K562 (cell line): ENCODE data around the gene AKR1A1. TPM values are rescaled to one million over a fixed set of nuclear protein-coding genes. Genes with fewer than 3 reads are reported as not detected.

ENCODE experiments used
- ATF1 ChIP-seq, 2 experiments: fragments of 450-650 bp in 1 of 2; IDR thresholded peaks; 2 replicates each; pipeline ENCODE4 v1.6.1; 2016; ENCODE audit warnings: missing compliant biosample characterization in 1 of 2, missing genetic modification characterization in 1 of 2
- BHLHE40 ChIP-seq: IDR thresholded peaks from 2 replicates; pipeline ENCODE4 v1.6.1; 2011; ENCODE audit warnings: low read length, improper control_type of control experiment
- CBFA2T3 ChIP-seq: fragments of 450-650 bp; IDR thresholded peaks from 2 replicates; pipeline ENCODE4 v1.6.1; 2017
- CEBPB ChIP-seq: fragments of 450-650 bp; IDR thresholded peaks from 2 replicates; pipeline ENCODE4 v1.6.1; 2016; ENCODE audit warnings: missing genetic modification characterization, missing compliant biosample characterization
- CEBPG ChIP-seq, 3 experiments: fragments of 200-800 bp in 1 of 3; sonication (Bioruptor generic) in 1 of 3; sonication (generic) in 1 of 3; formaldehyde crosslinking in 1 of 3; IDR thresholded peaks in 2 of 3; conservative IDR thresholded peaks in 1 of 3; 2 replicates each; pipeline versions ENCODE4 v1.6.1 to v1.8.0; 2016 to 2022; ENCODE audit warnings: missing compliant biosample characterization in 2 of 3, missing genetic modification characterization in 2 of 3, mild to moderate bottlenecking in 1 of 3, missing genetic modification reagents in 1 of 3
- ESRRA ChIP-seq: fragments of 450-650 bp; IDR thresholded peaks from 2 replicates; pipeline ENCODE4 v1.6.1; 2014; ENCODE audit warnings: low read depth, mild to moderate bottlenecking, moderate library complexity, borderline replicate concordance
- FOXA3 ChIP-seq, 2 experiments: fragments of 450-650 bp in 1 of 2; sonication (generic) in 1 of 2; formaldehyde crosslinking; IDR thresholded peaks in 1 of 2; conservative IDR thresholded peaks in 1 of 2; 2 replicates each; pipeline versions ENCODE4 v1.4.0 to v1.8.0; 2020 to 2022; ENCODE audit warnings: mild to moderate bottlenecking in 2 of 2, missing genetic modification reagents in 1 of 2
- HMBOX1 ChIP-seq: sonication (generic); IDR thresholded peaks from 2 replicates; pipeline ENCODE4 v1.6.1; 2016
- HMGN3 ChIP-seq: IDR thresholded peaks from 2 replicates; pipeline ENCODE4 v1.6.1; 2011; ENCODE audit warnings: borderline replicate concordance, low read depth, mild to moderate bottlenecking, mixed read lengths, low read length; ENCODE audit not compliant: insufficient read length; ENCODE audit errors: extremely low read depth
- HOXB6 ChIP-seq: fragments of 250-450 bp; sonication (Bioruptor Pico); IDR thresholded peaks from 2 replicates; pipeline ENCODE4 v1.5.1; 2022; ENCODE audit warnings: mild to moderate bottlenecking, borderline replicate concordance
- NR2C2 ChIP-seq, 2 experiments: fragments of 200-800 bp in 1 of 2; sonication (Bioruptor generic) in 1 of 2; sonication (generic) in 1 of 2; formaldehyde crosslinking in 1 of 2; IDR thresholded peaks; 2 replicates each; pipeline versions ENCODE4 v1.6.1 to v1.8.0; 2016 to 2022; ENCODE audit warnings: mild to moderate bottlenecking in 1 of 2, missing compliant biosample characterization in 1 of 2, missing genetic modification characterization in 1 of 2, missing genetic modification reagents in 1 of 2
- RBM17 ChIP-seq: fragments of 200-400 bp; formaldehyde crosslinking; IDR thresholded peaks from 2 replicates; pipeline ENCODE4 v1.6.1; 2017; ENCODE audit warnings: low read depth, mild to moderate bottlenecking, low read length, borderline replicate concordance
- RCOR1 ChIP-seq, 2 experiments: IDR thresholded peaks; 2 replicates each; pipeline ENCODE4 v1.6.1; 2012; ENCODE audit warnings: low read depth in 2 of 2, low read length in 2 of 2, borderline replicate concordance in 1 of 2, improper control_type of control experiment in 1 of 2
- RNF2 ChIP-seq: sonication (generic); IDR thresholded peaks from 2 replicates; pipeline ENCODE4 v1.6.1; 2016
- SREBF2 ChIP-seq: sonication (generic); formaldehyde crosslinking; IDR thresholded peaks from 2 replicates; pipeline ENCODE4 v1.4.0; 2020; ENCODE audit warnings: mild to moderate bottlenecking, missing genetic modification reagents
- polyA plus RNA-seq, 8 experiments: library from polyadenylated mRNA; depleted of rRNA in 4 of 8; stranded (reverse) in 5 of 8; unstranded in 3 of 8; fragments of >200 nt; fragmentation: Nextera tagmentation in 2 of 8; fragmentation: Illumina TruSeq in 1 of 8; extraction: Ambion mirVana in 2 of 8; extraction: Trizol in 1 of 8; gene quantifications; 2 replicates each; pipeline versions ENCODE4 v1.2.1 to v1.2.3, GENCODE V29; 2011 to 2014; ENCODE audit warnings: inconsistent platforms in 1 of 8, missing spikeins in 1 of 8
- total RNA-seq, 7 experiments: library from RNA; depleted of rRNA in 6 of 7; stranded (reverse); fragments of >200 nt in 6 of 7; fragmentation: Illumina TruSeq in 2 of 7; extraction: Trizol in 2 of 7; gene quantifications; 2 replicates each; pipeline versions ENCODE4 v1.2.1 to v1.2.3, GENCODE V29; 2011 to 2021; ENCODE audit warnings: low replicate concordance in 1 of 7
- TF ChIP-seq, protein P1 (sequence below): fragments of 450-650 bp; IDR thresholded peaks from 2 replicates; pipeline ENCODE4 v1.6.1; 2017; ENCODE audit warnings: mild to moderate bottlenecking, moderate library complexity

Gene AKR1A1
- total and polyA plus RNA-seq, 9 of the 15 experiments (the other 6 are each of a cell fraction or from before 2014, with no cell fraction given): 68.6 to 211 (median 132) TPM

- TF ChIP-seq ATF1 (CRISPR knock-in tag; IDR thresholded peaks at IDR 0.05): no peak
- no peak for TF ChIP-seq ATF1 (tag; IDR thresholded peaks at IDR 0.05)
- TF ChIP-seq, protein P1, sequence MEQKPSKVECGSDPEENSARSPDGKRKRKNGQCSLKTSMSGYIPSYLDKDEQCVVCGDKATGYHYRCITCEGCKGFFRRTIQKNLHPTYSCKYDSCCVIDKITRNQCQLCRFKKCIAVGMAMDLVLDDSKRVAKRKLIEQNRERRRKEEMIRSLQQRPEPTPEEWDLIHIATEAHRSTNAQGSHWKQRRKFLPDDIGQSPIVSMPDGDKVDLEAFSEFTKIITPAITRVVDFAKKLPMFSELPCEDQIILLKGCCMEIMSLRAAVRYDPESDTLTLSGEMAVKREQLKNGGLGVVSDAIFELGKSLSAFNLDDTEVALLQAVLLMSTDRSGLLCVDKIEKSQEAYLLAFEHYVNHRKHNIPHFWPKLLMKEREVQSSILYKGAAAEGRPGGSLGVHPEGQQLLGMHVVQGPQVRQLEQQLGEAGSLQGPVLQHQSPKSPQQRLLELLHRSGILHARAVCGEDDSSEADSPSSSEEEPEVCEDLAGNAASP: no peak
- TF ChIP-seq RCOR1 (IDR thresholded peaks at IDR 0.05; ENCODE audit: borderline replicate concordance in 1 of 2, low read depth in 2 of 2, low read length in 2 of 2): peak in 1 of 2 experiments; percentile 77; a peak in 1 of 4 replicates
- TF ChIP-seq CEBPB (tag): peak; percentile 97
- TF ChIP-seq RNF2: peak; percentile 36; the same call in 1 of the 2 replicates
- TF ChIP-seq RBM17: no peak
- no peak for TF ChIP-seq HOXB6 (CRISPR knock-in tag)
- peak; percentile 27; the same call in 1 of the 2 replicates for TF ChIP-seq HMBOX1
- TF ChIP-seq HMGN3: no peak
- 0 out of 2 replicates have a peak, but pooled peaks have one; percentile 39 for TF ChIP-seq BHLHE40
- peak; percentile 16; the same call in 1 of the 2 replicates for TF ChIP-seq ESRRA
- TF ChIP-seq CBFA2T3: peak; percentile 30; the same call in 1 of the 2 replicates
- TF ChIP-seq FOXA3 (CRISPR knock-in tag; conservative IDR thresholded peaks at IDR 0.05 in 1 of 2, IDR thresholded peaks at IDR 0.05 in 1 of 2): no peak
- no peak for TF ChIP-seq SREBF2 (CRISPR knock-in tag)
- no peak; the same call in 1 of the 2 replicates for TF ChIP-seq CEBPG (CRISPR knock-in tag; IDR thresholded peaks at IDR 0.05)
- peak; percentile 65 to 88 for TF ChIP-seq CEBPG (tag; conservative IDR thresholded peaks at IDR 0.05 in 1 of 2, IDR thresholded peaks at IDR 0.05 in 1 of 2)
- no peak for TF ChIP-seq NR2C2 (CRISPR knock-in tag; IDR thresholded peaks at IDR 0.05)
- peak; percentile 55 for TF ChIP-seq NR2C2 (tag; IDR thresholded peaks at IDR 0.05)
Measured at GRCh38 chr1:45542591-45542990, 8.0 kb upstream of the AKR1A1 start (continued).
